ENCODE measurements around the gene SYNC. TPM values are rescaled to one million over a fixed set of nuclear protein-coding genes. Genes with fewer than 3 reads are reported as not detected.

The SYNC gene
- total and polyA plus RNA-seq, 2 of the 8 experiments (the other 6 are each of a cell fraction or from before 2014, with no cell fraction given), result 0.06 to 0.17 TPM

DNA sequence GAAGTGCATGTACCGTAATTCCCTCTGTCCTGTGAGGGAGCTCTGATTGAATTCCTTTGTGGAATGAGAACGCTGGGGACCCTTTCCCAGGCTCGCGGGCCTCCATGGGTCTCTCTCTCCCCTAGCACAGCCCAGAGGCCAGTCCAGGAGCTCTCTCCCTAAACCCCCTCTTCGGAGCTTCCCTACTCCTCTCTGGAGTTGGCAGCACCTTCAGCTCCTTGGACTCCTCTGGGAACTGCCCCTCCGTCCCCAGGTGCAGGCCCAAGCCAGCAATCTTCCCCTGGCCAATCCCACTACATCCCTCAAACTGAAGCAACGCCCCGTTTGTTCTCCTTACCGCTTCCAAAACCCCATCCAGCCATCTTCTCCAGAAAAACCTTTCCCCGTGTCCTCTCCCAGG lies 10.5 kb upstream of the SYNC start:
- no peak overlapping the region for H3K4ac ChIP-seq (replicated peaks; ENCODE audit: insufficient read length, low read depth, low read length)
- H3K4me2 ChIP-seq (ENCODE audit: insufficient read depth in 1 of 2, low read depth in 2 of 2, low read length in 2 of 2), result no peak overlapping the region; a peak in 1 of 4 replicates
- H2BK12ac ChIP-seq (ENCODE audit: low read depth, low read length), result 0 out of 2 replicates have a peak overlapping the region, but pooled peaks have one; percentile 23
- H3K4me3 ChIP-seq (ENCODE audit: extremely low read depth in 1 of 4, insufficient read depth in 2 of 4, low read depth in 3 of 4, low read length in 4 of 4), result no peak overlapping the region
- DNase-seq (ENCODE audit: low read depth in 1 of 2, low spot score in 2 of 2) (no peak), FAIRE-seq (no peak)
- TF ChIP-seq SP4 (IDR thresholded peaks at IDR 0.05; ENCODE audit: low read length) (no peak), RFX5 (IDR thresholded peaks at IDR 0.05; ENCODE audit: borderline replicate concordance, low read depth, low read length) (no peak), FOSL1 (IDR thresholded peaks at IDR 0.05; ENCODE audit: insufficient read depth, low read depth, low read length) (no peak), EZH2 (IDR thresholded peaks at IDR 0.05; ENCODE audit: low read depth, low read length, severe bottlenecking) (no peak), POLR2AphosphoS5 (IDR thresholded peaks at IDR 0.05; ENCODE audit: low read depth, low read length) (no peak), RBBP5 (IDR thresholded peaks at IDR 0.05; ENCODE audit: borderline replicate concordance, low read depth, low read length) (no peak), TAF7 (optimal IDR thresholded peaks at IDR 0.05; ENCODE audit: borderline replicate concordance, low read depth, low read length) (no peak), RNF2 (IDR thresholded peaks at IDR 0.05; ENCODE audit: borderline replicate concordance, low read depth, low read length, missing control alignments, poor library complexity, severe bottlenecking) (no peak), KDM5A (IDR thresholded peaks at IDR 0.05; ENCODE audit: low read length) (no peak), TCF12 (IDR thresholded peaks at IDR 0.05; ENCODE audit: low read depth, low read length) (no peak), SRF (IDR thresholded peaks at IDR 0.05; ENCODE audit: low read depth, low read length) (no peak), KDM4A (IDR thresholded peaks at IDR 0.05; ENCODE audit: low read depth, low read length, severe bottlenecking) (no peak)
- TF ChIP-seq, protein P1, sequence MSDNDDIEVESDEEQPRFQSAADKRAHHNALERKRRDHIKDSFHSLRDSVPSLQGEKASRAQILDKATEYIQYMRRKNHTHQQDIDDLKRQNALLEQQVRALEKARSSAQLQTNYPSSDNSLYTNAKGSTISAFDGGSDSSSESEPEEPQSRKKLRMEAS (IDR thresholded peaks at IDR 0.05), result no peak
- no peak overlapping the region; the same call in 1 of the 2 replicates for H4K8ac ChIP-seq (ENCODE audit: extremely low read depth, insufficient read depth, low read length)
- CTCF ChIA-PET (ENCODE audit: partially characterized antibody), result interaction anchor here (0.5 to 10.5 kb wide), 45 partner anchors 10 to 316 kb away, joined by 3 to 329 read pairs (median 7); partner anchors contain the start of genes SYNC and ZBTB8A
- 0 out of 2 replicates have a peak overlapping the region, but pooled peaks have one; percentile 81 for H2BK15ac ChIP-seq (ENCODE audit: low read length)
- H3K9me3 ChIP-seq (ENCODE audit: insufficient read depth in 2 of 2, low read depth in 1 of 2, low read length in 1 of 2), result no peaks in the 10 kb centered on the region
- no peak overlapping the region for H2BK120ac ChIP-seq (replicated peaks; ENCODE audit: low read depth, low read length)
- H3K23ac ChIP-seq (ENCODE audit: insufficient read length), result no peak overlapping the region
- no peaks in the 10 kb centered on the region for H3K23me2 ChIP-seq (ENCODE audit: low read depth, low read length)
- WGBS, 2 experiments (ENCODE audit: extremely low coverage in 1 of 2, insufficient coverage in 1 of 2, insufficient read length in 1 of 2, insufficient replicate concordance in 2 of 2, low coverage in 1 of 2, low lambda C conversion rate in 2 of 2, missing lambda C conversion rate in 1 of 2), result 78% methylated on average over 10 of the region's 10 CpGs; no CpG with 5 or more reads in 1 of the 2 experiments
- no peaks in the 10 kb centered on the region; a peak in 1 of 7 replicates for H3K27me3 ChIP-seq (replicated peaks in 1 of 4; ENCODE audit: control insufficient read depth in 3 of 4, extremely low read depth in 1 of 4, insufficient read depth in 3 of 4, low read length in 3 of 4)
- no peak overlapping the region for H2BK5ac ChIP-seq (ENCODE audit: low read depth, low read length)
- no peak overlapping the region for H3K27ac ChIP-seq (ENCODE audit: low read depth, low read length)
- no peak overlapping the region for H4K5ac ChIP-seq (ENCODE audit: insufficient read length, low read depth, low read length)
- H3K4me1 ChIP-seq (replicated peaks in 1 of 4; ENCODE audit: control insufficient read depth in 3 of 4, insufficient read depth in 4 of 4, low read length in 3 of 4), result peaks cover 0 to 13% (median 13%) of the 10 kb centered on the region in 4 experiments; a peak in 6 of 7 replicates
- H3K36me3 ChIP-seq (ENCODE audit: control insufficient read depth in 2 of 4, insufficient read depth in 4 of 4, low read length in 3 of 4), result no peaks in the 10 kb centered on the region
- H3K14ac ChIP-seq (ENCODE audit: insufficient read length), result no peak overlapping the region
- no peak overlapping the region for H2BK20ac ChIP-seq (ENCODE audit: low read length)
- H4K91ac ChIP-seq (replicated peaks; ENCODE audit: insufficient read length, low read length), result no peak overlapping the region
- POLR2A ChIA-PET (ENCODE audit: partially characterized antibody), result interaction anchor here (0.6 to 9.6 kb wide), 17 partner anchors 9 to 157 kb away, joined by 3 to 152 read pairs (median 4); partner anchors contain the start of genes RBBP4, S100PBP, YARS1 and ZBTB8OS
- H3K79me1 ChIP-seq (ENCODE audit: low read depth, low read length), result no peaks in the 10 kb centered on the region
- H3K56ac ChIP-seq (replicated peaks; ENCODE audit: insufficient read length, low read depth, low read length), result no peak overlapping the region
- H3K9ac ChIP-seq (replicated peaks in 1 of 4; ENCODE audit: extremely low read depth in 1 of 4, low read depth in 3 of 4, low read length in 3 of 4), result no peak overlapping the region
- peak overlapping the region; percentile 4; the same call in 1 of the 2 replicates for H2AFZ ChIP-seq (ENCODE audit: low read length)
- H4K20me1 ChIP-seq (replicated peaks in 1 of 2; ENCODE audit: control insufficient read depth in 1 of 2, insufficient read depth in 2 of 2, low read length in 2 of 2), result no peaks in the 10 kb centered on the region
- no peak overlapping the region; the same call in 1 of the 2 replicates for H3K18ac ChIP-seq (ENCODE audit: extremely low read depth, low read length)
- H2AK5ac ChIP-seq (ENCODE audit: low read depth, low read length), result no peak overlapping the region
- no peaks in the 10 kb centered on the region for H3K79me2 ChIP-seq (ENCODE audit: control insufficient read depth in 1 of 2, insufficient read depth in 2 of 2, low read length in 2 of 2)
